Measurements from ENCODE around the gene MPO. TPM values are rescaled to one million over a fixed set of nuclear protein-coding genes. Genes with fewer than 3 reads are reported as not detected.

Gene MPO
- total and polyA plus RNA-seq, 12 donors, result 0.13 to 1.4 (median 0.36) TPM; not detected in 3

DNA sequence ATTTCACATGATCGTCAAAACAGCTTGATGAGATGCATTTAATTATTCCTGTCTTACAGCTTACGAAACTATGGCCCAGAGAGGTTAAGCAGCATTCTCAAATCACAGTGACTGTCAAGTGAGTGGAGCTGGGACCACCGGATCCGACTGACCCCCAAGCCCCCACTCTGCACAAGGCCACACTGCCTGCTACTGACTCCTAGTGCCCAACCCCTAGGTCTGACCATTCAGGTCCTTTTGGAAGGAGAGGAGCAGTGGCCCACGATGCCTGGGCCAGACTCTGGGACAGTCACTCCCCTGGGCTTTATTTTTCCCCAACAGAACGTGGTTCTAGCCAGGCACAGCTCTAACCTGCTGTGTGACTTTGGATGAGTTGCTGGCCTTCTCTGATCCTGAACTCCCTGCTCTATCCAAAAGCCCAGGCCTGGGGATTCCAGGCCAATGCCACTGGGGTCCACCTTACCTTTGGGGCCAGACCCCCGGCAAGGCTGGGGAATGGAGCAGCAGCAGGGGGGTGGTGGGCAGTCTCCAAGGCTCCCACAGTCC, 38.0 kb upstream of the MPO start:
- H3K9me3 ChIP-seq (replicated peaks in 1 of 3), result no peaks in the 10 kb centered on the region
- peaks cover 0 to under 1% of the 10 kb centered on the region in 2 donors for H3K4me1 ChIP-seq (replicated peaks in 1 of 2)
- H3K4me3 ChIP-seq, result no peak overlapping the region
- 76 to 81% (median 80%) methylated on average over 5 to 7 of the region's 7 CpGs for WGBS, 4 donors
- no peaks in the 10 kb centered on the region for H3K36me3 ChIP-seq (replicated peaks in 1 of 2)
- TF ChIP-seq POLR2A (IDR thresholded peaks at IDR 0.05), result no peak
- TF ChIP-seq, protein P1, sequence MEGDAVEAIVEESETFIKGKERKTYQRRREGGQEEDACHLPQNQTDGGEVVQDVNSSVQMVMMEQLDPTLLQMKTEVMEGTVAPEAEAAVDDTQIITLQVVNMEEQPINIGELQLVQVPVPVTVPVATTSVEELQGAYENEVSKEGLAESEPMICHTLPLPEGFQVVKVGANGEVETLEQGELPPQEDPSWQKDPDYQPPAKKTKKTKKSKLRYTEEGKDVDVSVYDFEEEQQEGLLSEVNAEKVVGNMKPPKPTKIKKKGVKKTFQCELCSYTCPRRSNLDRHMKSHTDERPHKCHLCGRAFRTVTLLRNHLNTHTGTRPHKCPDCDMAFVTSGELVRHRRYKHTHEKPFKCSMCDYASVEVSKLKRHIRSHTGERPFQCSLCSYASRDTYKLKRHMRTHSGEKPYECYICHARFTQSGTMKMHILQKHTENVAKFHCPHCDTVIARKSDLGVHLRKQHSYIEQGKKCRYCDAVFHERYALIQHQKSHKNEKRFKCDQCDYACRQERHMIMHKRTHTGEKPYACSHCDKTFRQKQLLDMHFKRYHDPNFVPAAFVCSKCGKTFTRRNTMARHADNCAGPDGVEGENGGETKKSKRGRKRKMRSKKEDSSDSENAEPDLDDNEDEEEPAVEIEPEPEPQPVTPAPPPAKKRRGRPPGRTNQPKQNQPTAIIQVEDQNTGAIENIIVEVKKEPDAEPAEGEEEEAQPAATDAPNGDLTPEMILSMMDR (IDR thresholded peaks at IDR 0.05), result no peak
- intact Hi-C loops (cut with DNase I), result loop anchor here in 1 of 2 donors (5.0 kb wide), 1 partner anchor 129 kb away; no protein-coding TSS in a partner anchor
- DNase-seq, result peak in 1 of 7 donors; percentile 10
- H3K27ac ChIP-seq, result no peak overlapping the region
- no peaks in the 10 kb centered on the region for H3K27me3 ChIP-seq

DNA sequence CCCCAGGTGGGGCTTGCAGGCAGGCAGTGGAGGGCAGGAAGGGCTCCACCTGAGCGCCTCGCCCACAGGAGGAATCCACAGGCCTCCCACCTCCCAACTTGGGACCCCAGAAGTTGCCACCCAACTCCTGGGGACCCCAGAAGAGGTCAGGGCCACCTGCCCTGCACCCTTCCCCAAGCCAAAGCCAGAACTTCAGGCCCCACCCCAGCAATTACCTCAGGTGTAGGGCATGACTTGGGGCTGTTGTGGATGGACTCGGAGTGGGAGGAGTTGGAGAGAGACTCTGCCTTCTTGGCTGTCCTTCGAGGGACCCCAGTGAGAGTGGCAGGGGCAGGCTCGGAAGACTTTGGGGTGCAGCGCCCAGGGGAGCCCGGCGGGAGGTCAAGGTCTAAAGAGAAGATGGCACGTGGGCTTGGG, 37.3 kb upstream of the MPO start:
- intact Hi-C loops (cut with DNase I), result loop anchor here in 1 of 2 donors (5.0 kb wide), 1 partner anchor 129 kb away; no protein-coding TSS in a partner anchor
- Histone ChIP-seq H3K36me3 (replicated peaks in 1 of 2) (no peaks in the 10 kb centered on the region), H3K9me3 (replicated peaks in 1 of 3) (no peaks in the 10 kb centered on the region), H3K27me3 (no peaks in the 10 kb centered on the region), H3K27ac (no peak overlapping the region), H3K4me3 (no peak overlapping the region), H3K4me1 (replicated peaks in 1 of 2) (no peaks in the 10 kb centered on the region)
- no peak for TF ChIP-seq POLR2A (IDR thresholded peaks at IDR 0.05)
- TF ChIP-seq, protein P1 (IDR thresholded peaks at IDR 0.05), result no peak
- 84 to 91% (median 87%) methylated on average over 5 to 9 of the region's 9 CpGs for whole genome bisulfite sequencing, 4 donors
- peak in 3 of 7 donors; percentile 10 to 19 (median 11) for DNase-seq

DNA sequence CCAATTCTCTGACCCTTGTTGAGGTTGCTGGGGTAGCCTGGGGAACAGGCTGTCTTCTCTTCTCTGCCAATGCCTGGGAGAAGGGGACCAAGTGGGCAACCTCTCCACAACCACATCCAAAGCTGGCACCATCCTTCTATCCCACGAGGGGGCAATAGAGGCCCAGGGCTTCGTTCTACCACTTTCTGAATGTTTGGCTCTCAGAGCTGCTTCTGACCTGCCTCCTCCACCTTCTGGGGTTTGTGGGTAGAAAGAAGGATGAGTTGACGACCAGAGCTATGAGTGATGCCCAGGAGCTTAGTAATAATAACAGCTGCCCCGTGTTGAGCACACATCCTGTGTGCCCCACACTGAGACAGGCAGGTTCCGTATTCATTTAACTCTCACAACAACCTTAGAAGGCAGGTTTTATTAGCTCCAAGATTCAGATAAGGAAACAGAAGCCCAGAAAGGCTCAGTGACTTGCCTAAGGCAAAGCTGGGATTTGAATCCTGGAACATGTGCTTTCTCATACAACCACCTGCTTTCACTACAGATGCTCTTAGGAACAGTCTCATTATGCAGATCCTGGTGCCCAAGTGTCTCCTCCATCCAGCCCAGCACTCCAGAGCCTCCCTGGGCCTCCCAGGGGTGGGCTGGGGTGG, 36.8 kb upstream of the MPO start:
- DNase-seq, result peak; percentile 40 to 74 (median 64)
- intact Hi-C loops (cut with DNase I), result loop anchor here in 1 of 2 donors (5.0 kb wide), 1 partner anchor 130 kb away; no protein-coding TSS in a partner anchor

More for the DNA sequence above, 36.8 kb upstream of the MPO start:
- no peak overlapping the region for H3K4me3 ChIP-seq
- H3K4me1 ChIP-seq (replicated peaks in 1 of 2), result no peaks in the 10 kb centered on the region
- no peaks in the 10 kb centered on the region for H3K27me3 ChIP-seq
- no peaks in the 10 kb centered on the region for H3K36me3 ChIP-seq (replicated peaks in 1 of 2)
- 26 to 29% (median 28%) methylated on average over 4 to 5 of the region's 5 CpGs for WGBS, 4 donors
- no peaks in the 10 kb centered on the region for H3K9me3 ChIP-seq (replicated peaks in 1 of 3)
- H3K27ac ChIP-seq, result no peak overlapping the region
- no peak for TF ChIP-seq POLR2A (IDR thresholded peaks at IDR 0.05)
- TF ChIP-seq, protein P1 (IDR thresholded peaks at IDR 0.05), result peak; percentile 38 to 77 (median 67)
